Measurements from ENCODE around the gene E2F2. TPM values are rescaled to one million over a fixed set of nuclear protein-coding genes. Genes with fewer than 3 reads are reported as not detected.

Gene E2F2
- total and polyA plus RNA-seq, 2 of the 13 experiments (the other 11 are each of a cell fraction or from before 2014, with no cell fraction given) = 0.65 to 6.6 TPM

GRCh38 chr1:23563755-23564374 is 32.8 kb upstream of the E2F2 start (continued):
- TF ChIP-seq, protein P1, sequence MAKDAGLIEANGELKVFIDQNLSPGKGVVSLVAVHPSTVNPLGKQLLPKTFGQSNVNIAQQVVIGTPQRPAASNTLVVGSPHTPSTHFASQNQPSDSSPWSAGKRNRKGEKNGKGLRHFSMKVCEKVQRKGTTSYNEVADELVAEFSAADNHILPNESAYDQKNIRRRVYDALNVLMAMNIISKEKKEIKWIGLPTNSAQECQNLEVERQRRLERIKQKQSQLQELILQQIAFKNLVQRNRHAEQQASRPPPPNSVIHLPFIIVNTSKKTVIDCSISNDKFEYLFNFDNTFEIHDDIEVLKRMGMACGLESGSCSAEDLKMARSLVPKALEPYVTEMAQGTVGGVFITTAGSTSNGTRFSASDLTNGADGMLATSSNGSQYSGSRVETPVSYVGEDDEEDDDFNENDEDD (CRISPR knock-in tag; IDR thresholded peaks at IDR 0.05; ENCODE audit: borderline replicate concordance) = peak; percentile 28; the same call in 1 of the 2 replicates
- no peak for TF ChIP-seq SOX13 (IDR thresholded peaks at IDR 0.05)
- peak in 1 of 2 experiments; percentile 74; a peak in 1 of 4 replicates for TF ChIP-seq SOX13 (CRISPR knock-in tag; conservative IDR thresholded peaks at IDR 0.05 in 1 of 2, IDR thresholded peaks at IDR 0.05 in 1 of 2)
- TF ChIP-seq REST (IDR thresholded peaks at IDR 0.05; ENCODE audit: borderline replicate concordance in 1 of 2, low read depth in 1 of 2, low read length in 2 of 2) = no peak
- TF ChIP-seq, protein P2, sequence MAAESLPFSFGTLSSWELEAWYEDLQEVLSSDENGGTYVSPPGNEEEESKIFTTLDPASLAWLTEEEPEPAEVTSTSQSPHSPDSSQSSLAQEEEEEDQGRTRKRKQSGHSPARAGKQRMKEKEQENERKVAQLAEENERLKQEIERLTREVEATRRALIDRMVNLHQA (CRISPR knock-in tag; IDR thresholded peaks at IDR 0.05) = no peak
- no peak for TF ChIP-seq NFIC (IDR thresholded peaks at IDR 0.05; ENCODE audit: low read length)
- TF ChIP-seq ZNF138 (CRISPR knock-in tag; IDR thresholded peaks at IDR 0.05; ENCODE audit: low read depth) = no peak
- TF ChIP-seq IKZF1 (IDR thresholded peaks at IDR 0.05) = no peak
- TF ChIP-seq, protein P3, sequence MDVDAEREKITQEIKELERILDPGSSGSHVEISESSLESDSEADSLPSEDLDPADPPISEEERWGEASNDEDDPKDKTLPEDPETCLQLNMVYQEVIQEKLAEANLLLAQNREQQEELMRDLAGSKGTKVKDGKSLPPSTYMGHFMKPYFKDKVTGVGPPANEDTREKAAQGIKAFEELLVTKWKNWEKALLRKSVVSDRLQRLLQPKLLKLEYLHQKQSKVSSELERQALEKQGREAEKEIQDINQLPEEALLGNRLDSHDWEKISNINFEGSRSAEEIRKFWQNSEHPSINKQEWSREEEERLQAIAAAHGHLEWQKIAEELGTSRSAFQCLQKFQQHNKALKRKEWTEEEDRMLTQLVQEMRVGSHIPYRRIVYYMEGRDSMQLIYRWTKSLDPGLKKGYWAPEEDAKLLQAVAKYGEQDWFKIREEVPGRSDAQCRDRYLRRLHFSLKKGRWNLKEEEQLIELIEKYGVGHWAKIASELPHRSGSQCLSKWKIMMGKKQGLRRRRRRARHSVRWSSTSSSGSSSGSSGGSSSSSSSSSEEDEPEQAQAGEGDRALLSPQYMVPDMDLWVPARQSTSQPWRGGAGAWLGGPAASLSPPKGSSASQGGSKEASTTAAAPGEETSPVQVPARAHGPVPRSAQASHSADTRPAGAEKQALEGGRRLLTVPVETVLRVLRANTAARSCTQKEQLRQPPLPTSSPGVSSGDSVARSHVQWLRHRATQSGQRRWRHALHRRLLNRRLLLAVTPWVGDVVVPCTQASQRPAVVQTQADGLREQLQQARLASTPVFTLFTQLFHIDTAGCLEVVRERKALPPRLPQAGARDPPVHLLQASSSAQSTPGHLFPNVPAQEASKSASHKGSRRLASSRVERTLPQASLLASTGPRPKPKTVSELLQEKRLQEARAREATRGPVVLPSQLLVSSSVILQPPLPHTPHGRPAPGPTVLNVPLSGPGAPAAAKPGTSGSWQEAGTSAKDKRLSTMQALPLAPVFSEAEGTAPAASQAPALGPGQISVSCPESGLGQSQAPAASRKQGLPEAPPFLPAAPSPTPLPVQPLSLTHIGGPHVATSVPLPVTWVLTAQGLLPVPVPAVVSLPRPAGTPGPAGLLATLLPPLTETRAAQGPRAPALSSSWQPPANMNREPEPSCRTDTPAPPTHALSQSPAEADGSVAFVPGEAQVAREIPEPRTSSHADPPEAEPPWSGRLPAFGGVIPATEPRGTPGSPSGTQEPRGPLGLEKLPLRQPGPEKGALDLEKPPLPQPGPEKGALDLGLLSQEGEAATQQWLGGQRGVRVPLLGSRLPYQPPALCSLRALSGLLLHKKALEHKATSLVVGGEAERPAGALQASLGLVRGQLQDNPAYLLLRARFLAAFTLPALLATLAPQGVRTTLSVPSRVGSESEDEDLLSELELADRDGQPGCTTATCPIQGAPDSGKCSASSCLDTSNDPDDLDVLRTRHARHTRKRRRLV (CRISPR knock-in tag; IDR thresholded peaks at IDR 0.05) = no peak
- TF ChIP-seq ZNF34 (CRISPR knock-in tag; IDR thresholded peaks at IDR 0.05; ENCODE audit: borderline replicate concordance) = no peak
- peak; percentile 88 for TF ChIP-seq TBX2 (CRISPR knock-in tag; IDR thresholded peaks at IDR 0.05; ENCODE audit: borderline replicate concordance)
- TF ChIP-seq ATF1 (CRISPR knock-in tag; IDR thresholded peaks at IDR 0.05) = no peak
- TF ChIP-seq XRCC5 (optimal IDR thresholded peaks at IDR 0.05; ENCODE audit: low read length) = no peak
- no peak for TF ChIP-seq CEBPB (IDR thresholded peaks at IDR 0.05; ENCODE audit: borderline replicate concordance, low read depth, low read length)
- TF ChIP-seq GTF2F1 (IDR thresholded peaks at IDR 0.05; ENCODE audit: low read length) = no peak
- no peak for TF ChIP-seq ZBTB42 (CRISPR knock-in tag; IDR thresholded peaks at IDR 0.05)
- TF ChIP-seq ZBTB21 (CRISPR knock-in tag; IDR thresholded peaks at IDR 0.05) = no peak
- no peak for TF ChIP-seq RAD21 (CRISPR knock-in tag; IDR thresholded peaks at IDR 0.05)
- no peak for TF ChIP-seq ZNF674 (CRISPR knock-in tag; IDR thresholded peaks at IDR 0.05; ENCODE audit: low read depth)
- no peak for TF ChIP-seq ZNF747 (CRISPR knock-in tag; IDR thresholded peaks at IDR 0.05; ENCODE audit: borderline replicate concordance)
- no peak for TF ChIP-seq AGO1 (IDR thresholded peaks at IDR 0.05; ENCODE audit: low read depth, low read length, poor library complexity, severe bottlenecking)

Data from HepG2 (cell line).